Kidney epithelial cell (primary cell): Measurements from ENCODE around the gene TBC1D2B. TPM values are rescaled to one million over a fixed set of nuclear protein-coding genes. Genes with fewer than 3 reads are reported as not detected.

Source experiments
- DNase-seq: peaks from one replicate; pipeline ENCODE4 v3.0.0-alpha.2; 2010; ENCODE audit warnings: low read depth
- H3K27me3 ChIP-seq: 2 replicates; pipeline ENCODE4 v1.6.0; 2011; ENCODE audit warnings: low read length; ENCODE audit not compliant: control insufficient read depth, insufficient read depth
- H3K36me3 ChIP-seq: 2 replicates; pipeline ENCODE4 v1.5.1; 2011; ENCODE audit warnings: low read length; ENCODE audit not compliant: control insufficient read depth, insufficient read depth
- H3K4me3 ChIP-seq: 2 replicates; pipeline ENCODE4 v1.5.1; 2011; ENCODE audit warnings: low read depth, mild to moderate bottlenecking, control low read depth, low read length
- total RNA-seq: library from RNA; depleted of rRNA; stranded (reverse); fragments of >200 nt; gene quantifications from 2 replicates; pipeline ENCODE4 v1.2.3, GENCODE V29; 2015
- TF ChIP-seq, protein P1 (sequence below): IDR thresholded peaks from 2 replicates; pipeline ENCODE4 v1.5.1; 2011; ENCODE audit warnings: mild to moderate bottlenecking, moderate library complexity, low read length, control low read depth, inconsistent platforms; ENCODE audit not compliant: insufficient read depth, poor library complexity, severe bottlenecking

The TBC1D2B gene
- total RNA-seq, 1 donor from 2014 or later: 29.0 TPM

DNA sequence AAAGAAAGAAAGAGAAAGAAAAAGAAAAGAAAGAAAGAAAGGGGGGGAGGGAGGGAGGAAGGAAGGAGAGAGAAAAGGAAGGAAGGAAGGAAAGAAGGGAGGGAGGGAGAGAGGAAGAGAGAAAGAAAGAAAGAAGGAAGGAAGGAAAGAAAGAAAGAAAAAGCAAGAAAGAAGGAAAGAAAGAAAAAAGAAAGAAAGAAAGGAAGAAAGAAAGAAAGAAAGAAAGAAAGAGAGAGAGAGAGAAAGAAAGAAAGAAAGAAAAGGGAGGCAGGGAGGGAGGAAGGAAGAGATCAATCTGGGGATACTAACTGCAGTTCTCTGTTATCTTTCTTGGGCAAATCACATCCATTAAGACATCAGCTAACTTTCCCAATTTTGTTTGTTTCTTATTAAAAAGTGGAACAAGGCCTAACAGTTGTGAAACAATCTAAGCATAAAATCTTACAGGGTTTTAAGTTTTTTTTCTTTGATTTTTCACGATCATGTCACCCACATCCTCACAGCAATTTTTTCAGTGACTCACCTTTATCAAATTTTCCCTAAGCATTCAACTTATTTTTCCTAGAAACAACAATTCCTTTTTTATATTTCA lies 36.8 kb downstream of the TBC1D2B start:
- Histone ChIP-seq H3K36me3 (no peaks in the 10 kb centered on the region), H3K27me3 (no peaks in the 10 kb centered on the region), H3K4me3 (no peak overlapping the region)
- TF ChIP-seq, protein P1, sequence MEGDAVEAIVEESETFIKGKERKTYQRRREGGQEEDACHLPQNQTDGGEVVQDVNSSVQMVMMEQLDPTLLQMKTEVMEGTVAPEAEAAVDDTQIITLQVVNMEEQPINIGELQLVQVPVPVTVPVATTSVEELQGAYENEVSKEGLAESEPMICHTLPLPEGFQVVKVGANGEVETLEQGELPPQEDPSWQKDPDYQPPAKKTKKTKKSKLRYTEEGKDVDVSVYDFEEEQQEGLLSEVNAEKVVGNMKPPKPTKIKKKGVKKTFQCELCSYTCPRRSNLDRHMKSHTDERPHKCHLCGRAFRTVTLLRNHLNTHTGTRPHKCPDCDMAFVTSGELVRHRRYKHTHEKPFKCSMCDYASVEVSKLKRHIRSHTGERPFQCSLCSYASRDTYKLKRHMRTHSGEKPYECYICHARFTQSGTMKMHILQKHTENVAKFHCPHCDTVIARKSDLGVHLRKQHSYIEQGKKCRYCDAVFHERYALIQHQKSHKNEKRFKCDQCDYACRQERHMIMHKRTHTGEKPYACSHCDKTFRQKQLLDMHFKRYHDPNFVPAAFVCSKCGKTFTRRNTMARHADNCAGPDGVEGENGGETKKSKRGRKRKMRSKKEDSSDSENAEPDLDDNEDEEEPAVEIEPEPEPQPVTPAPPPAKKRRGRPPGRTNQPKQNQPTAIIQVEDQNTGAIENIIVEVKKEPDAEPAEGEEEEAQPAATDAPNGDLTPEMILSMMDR: no peak
- no peak for DNase-seq

GRCh38 chr15:78038585-78039247 lies 38.8 kb downstream of the TBC1D2B start:
- DNase-seq: no peak
- TF ChIP-seq, protein P1: no peak
- no peak overlapping the region for H3K4me3 ChIP-seq
- H3K36me3 ChIP-seq: no peaks in the 10 kb centered on the region
- H3K27me3 ChIP-seq: no peaks in the 10 kb centered on the region

DNA sequence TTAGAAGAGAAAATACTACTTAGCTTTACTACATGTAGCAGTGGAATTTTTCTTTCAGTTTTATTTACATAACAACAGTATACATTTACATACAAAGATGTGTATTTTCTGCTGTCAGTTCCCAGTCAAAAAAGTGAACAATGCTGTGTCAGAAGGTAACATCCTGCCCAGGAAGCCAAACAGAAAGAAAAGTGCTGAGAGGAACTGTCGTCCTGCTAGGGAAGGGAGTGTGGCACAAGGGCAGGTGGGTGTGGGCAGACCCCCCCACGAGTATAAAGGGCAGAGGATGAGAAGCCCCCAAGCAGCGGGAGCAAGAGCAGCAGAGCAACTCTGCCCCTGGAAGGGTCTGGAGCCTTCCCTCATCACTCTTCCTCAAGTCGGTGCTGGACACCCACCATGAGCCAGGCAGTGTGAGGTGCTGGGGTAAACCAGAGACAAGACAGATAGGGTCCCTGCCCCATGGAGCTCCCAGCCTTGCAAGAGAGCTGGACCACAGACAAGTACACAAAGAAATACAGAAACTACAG lies 39.7 kb downstream of the TBC1D2B start:
- TF ChIP-seq, protein P1: no peak
- H3K27me3 ChIP-seq: no peaks in the 10 kb centered on the region
- H3K36me3 ChIP-seq: no peaks in the 10 kb centered on the region
- DNase-seq: no peak
- no peak overlapping the region for H3K4me3 ChIP-seq

- DNase-seq: no peak
- TF ChIP-seq, protein P1: no peak
- Histone ChIP-seq H3K4me3 (no peak overlapping the region), H3K36me3 (no peaks in the 10 kb centered on the region), H3K27me3 (no peaks in the 10 kb centered on the region)
Observed at GRCh38 chr15:78037328-78037727, 40.2 kb downstream of the TBC1D2B start.

GRCh38 chr15:78035861-78036476 lies 41.5 kb downstream of the TBC1D2B start:
- DNase-seq: no peak
- TF ChIP-seq, protein P1: no peak
- H3K4me3 ChIP-seq: no peak overlapping the region
- H3K36me3 ChIP-seq: no peaks in the 10 kb centered on the region
- no peaks in the 10 kb centered on the region for H3K27me3 ChIP-seq
